HCEC 1CT (cell line): ENCODE results near the gene ATP2C2.
A peak's percentile ranks its signal among the peaks of the same experiment; 100 is the strongest.

Source experiments
- DNase-seq: peaks from one replicate; pipeline ENCODE4 v3.0.0-alpha.2; 2017

Gene ATP2C2

GRCh38 chr16:84455031-84455430 is 86.7 kb downstream of the ATP2C2 start:
- no peak for DNase-seq

- DNase-seq, result no peak
These were observed 90.5 kb downstream of the ATP2C2 start for GRCh38 chr16:84458606-84459532.

- no peak for DNase-seq
These were observed 91.2 kb downstream of the ATP2C2 start for GRCh38 chr16:84459533-84459894.

- DNase-seq, result no peak
These were observed 91.6 kb downstream of the ATP2C2 start for GRCh38 chr16:84459941-84460405.

- DNase-seq, result no peak
These were observed 92.2 kb downstream of the ATP2C2 start for GRCh38 chr16:84460406-84461028.

GRCh38 chr16:84461029-84461412 is 92.7 kb downstream of the ATP2C2 start:
- no peak for DNase-seq

- no peak for DNase-seq
These were observed 93.3 kb downstream of the ATP2C2 start for GRCh38 chr16:84461413-84462295.

GRCh38 chr16:84462296-84463210 is 94.2 kb downstream of the ATP2C2 start:
- DNase-seq, result no peak

- no peak for DNase-seq
These were observed 94.9 kb downstream of the ATP2C2 start for GRCh38 chr16:84463221-84463620.

GRCh38 chr16:84464116-84464515 is 95.8 kb downstream of the ATP2C2 start:
- no peak for DNase-seq

GRCh38 chr16:84465154-84465553 is 96.8 kb downstream of the ATP2C2 start:
- DNase-seq, result no peak

- DNase-seq, result no peak
These were observed 98.4 kb downstream of the ATP2C2 start for GRCh38 chr16:84466692-84467091.

- no peak for DNase-seq
These were observed 98.9 kb downstream of the ATP2C2 start for GRCh38 chr16:84467256-84467655.

GRCh38 chr16:84467709-84468108 is 99.4 kb downstream of the ATP2C2 start:
- DNase-seq, result no peak

GRCh38 chr16:84471316-84471715 is 103.0 kb downstream of the ATP2C2 start:
- DNase-seq, result no peak

GRCh38 chr16:84471966-84472365 is 103.6 kb downstream of the ATP2C2 start:
- no peak for DNase-seq

GRCh38 chr16:84475643-84476240 is 107.4 kb downstream of the ATP2C2 start:
- DNase-seq, result no peak

GRCh38 chr16:84476401-84476800 is 108.1 kb downstream of the ATP2C2 start:
- DNase-seq, result no peak

GRCh38 chr16:84477661-84478060 is 109.3 kb downstream of the ATP2C2 start:
- no peak for DNase-seq

- DNase-seq, result peak; percentile 64
These were observed 110.0 kb downstream of the ATP2C2 start for GRCh38 chr16:84478172-84478947.
